NCI-H2227 (cell line): Measurements from ENCODE around the gene PINLYP.
"Not testable (repeated sequence)": the region's sequence is repeated elsewhere in the genome, so short reads cannot be mapped to it uniquely, and the experiment has no call there.

Experiments
- DNase-seq: peaks from one replicate; lab custom pipeline; 2025; ENCODE audit not compliant: unreplicated experiment; lab: John Stamatoyannopoulos, UW

Gene PINLYP

DNA sequence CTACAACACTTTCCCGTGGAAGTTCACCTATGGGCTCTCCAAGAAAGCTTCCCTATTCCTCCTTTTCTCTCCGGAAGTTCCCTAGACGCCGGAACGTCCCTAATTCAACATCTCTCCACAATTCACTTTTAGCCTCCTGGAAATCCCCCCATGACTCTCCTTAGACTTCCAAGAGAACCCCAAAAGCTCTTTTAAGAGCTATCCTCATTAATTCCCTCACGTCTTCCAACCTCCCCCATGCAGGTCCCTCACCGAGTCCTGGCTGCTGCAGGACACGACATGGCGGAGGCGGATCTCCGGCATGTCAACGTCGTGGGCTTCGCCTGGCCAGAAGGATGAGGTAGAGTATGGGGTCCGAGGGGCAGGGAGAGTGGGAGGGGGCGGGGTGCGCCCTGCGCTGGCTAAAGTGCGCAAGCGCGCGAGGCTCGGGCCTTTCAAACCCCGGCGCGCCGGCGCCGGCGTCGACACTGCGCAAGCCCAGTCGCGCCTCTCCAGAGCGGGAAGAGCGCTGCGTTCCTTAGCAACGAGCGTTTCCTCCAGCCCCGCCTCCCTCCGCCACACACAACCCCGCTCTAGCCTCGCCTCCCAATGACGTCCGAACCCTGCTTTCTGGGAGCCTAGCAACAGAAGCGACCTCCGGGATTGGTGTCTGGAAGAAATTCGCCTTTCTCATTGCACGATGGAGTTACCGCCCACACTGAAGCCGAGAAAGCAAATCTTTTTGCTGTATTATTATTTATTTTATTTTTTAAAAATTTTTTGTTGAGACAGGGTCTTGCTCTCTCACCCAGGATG is at the start of gene PINLYP, which contains the start of gene XRCC1:
Gene PINLYP (plus strand): TSS at position 646 of the 795 bp plus-strand sequence. CDS start 1,391 bp downstream, outside the sequence.
Gene XRCC1 (minus strand): TSS at position 372 of the 795 bp plus-strand sequence. CDS start 69 bp downstream, at position 303.
- peak; percentile 97 for DNase-seq

DNA sequence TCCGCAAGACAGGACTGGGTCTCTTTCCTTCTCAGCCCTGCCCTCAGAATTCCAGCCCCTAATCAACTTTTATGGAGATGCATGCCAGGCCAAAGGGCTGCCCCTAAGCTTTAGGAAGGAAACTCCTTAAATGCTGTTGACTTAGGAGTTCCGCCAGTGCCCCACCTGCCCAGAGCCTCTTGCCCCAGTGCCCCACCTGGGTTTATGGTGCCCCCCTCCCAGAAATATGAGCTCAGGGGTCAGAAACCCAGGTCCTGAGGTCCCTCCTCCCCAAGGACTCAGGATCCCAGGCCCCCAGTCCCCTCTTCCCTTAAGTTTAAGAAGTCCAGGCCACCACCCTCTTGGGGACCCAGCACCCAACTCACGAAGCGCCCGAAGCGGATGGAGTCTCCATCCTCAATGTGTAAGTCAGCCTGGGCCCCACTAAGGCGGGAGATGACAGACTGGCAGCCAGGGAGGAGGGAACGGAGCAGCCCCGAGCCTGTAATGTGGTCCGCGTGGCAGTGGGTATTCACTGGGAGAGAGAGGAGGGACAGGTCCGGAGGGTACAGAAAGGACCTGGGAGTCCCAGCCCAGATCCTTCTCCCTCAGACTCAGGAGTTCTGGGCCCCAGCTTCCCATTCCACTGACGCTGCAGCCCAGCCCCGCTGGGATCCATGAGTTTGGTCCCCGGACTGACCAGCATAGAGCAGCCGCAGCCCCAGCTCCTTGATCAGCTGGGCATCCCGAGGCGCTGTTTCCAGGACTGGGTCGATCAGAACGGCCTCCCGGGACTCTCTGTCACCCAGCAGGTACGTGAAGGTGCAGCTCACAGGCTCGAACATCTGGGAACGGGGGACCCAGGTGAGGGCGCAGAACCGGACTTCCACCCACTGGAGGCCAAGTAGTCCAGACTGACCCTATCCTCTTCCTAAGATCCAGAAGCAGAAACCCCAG is 49.5 kb upstream of the PINLYP start:
- no peak for DNase-seq

DNA sequence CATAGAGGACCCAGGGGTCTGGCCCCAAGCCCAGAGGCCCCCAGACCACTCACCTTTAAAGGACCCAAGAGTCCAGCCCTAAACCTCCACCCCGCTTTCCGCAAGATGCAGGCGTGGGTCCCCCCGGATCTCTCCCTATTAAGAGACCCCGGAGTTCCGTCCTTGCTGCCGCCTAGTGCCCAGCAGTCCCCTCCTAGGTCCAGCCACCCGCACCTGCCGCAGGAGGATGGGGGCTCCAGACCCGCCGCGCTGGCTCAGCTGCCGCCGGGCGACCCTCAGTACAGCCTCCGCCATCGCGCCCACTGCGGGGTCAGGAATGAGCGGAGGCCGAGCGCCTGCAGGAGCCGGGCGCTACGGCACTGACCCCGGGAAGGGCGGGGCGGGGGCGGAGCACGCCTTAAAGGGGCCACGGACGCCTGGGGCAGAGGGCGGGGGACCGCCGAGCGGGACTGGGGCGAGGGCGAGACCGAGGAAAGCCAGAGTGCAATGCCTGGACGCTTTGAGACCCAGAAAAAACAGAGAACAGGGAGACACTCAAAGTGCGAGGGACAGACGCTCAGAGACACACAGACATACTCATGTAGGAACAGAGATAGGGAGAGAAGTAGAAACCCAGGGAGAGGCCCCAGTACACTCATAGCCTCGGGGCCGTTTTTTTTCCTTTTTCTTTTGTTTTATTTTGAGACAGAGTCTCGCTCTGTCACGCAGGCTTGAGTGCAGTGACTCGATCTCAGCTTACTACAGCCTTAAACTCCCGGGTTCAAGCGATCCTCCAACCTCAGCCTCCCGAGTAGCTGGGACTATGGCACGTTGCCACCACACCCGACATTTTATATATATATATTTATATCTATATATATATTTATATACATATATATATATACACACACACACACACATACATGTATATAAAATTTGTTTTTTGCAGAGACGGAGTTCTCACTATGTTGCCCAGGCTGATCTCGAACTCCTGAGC is 48.4 kb upstream of the PINLYP start, which contains the start of gene ETHE1:
Gene ETHE1 (minus strand): TSS at position 318 of the 976 bp plus-strand sequence. CDS start 24 bp downstream, at position 294.
- peak; percentile 41 for DNase-seq

DNA sequence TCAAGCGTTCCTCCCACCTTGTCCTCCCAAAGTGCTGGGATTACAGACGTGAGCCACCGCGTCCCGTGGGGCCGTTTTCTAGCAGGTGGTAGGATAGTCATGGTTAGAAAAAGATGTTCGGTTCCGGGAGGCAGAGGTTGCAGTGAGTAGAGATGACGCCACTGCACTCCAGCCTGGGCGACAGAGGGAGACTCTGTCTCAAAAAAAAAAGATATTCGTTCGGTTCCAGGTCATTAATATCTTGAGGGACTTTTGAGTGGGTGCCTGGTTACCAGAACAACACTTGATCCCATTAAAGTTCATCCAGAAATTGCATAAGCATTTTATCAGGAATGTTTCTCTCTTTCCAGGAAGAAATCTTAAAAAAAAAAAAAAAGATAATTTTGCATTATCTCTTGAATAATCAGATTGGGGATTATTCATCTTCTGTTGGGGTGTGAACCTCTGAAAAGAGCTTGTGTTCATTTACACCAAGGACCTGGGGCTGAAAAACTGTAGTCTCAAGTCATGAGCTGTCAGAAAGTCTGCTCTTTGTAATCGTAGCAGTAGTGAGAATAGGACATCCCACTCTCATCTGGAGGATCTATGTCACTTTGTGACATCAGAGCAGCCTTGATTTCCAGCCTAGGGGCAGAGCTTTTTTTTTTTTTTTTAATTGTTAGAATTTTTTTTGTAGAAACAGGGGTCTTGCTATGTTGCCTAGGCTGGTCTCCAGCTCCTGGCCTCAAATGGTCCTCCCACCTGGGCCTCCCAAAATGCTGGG is 47.6 kb upstream of the PINLYP start:
- no peak for DNase-seq

DNA sequence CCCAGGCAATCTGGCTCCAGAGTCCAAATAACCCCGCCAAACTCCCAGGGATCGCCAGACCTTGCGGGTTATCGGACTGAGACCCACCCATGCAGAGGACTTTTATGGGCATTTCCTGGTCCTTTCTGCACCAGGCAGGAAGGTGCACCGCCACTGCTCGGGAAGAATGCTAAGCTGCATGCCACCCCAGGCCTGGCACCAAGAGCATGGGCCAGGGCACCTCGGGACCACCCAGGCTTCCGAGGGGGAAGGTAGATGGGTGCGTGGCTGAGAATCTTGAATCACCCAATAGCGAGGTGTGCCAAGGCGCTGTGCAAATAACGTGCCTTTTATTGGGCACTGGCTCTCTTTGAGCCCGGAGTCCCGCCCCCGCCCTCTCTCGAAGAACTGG is 43.0 kb upstream of the PINLYP start:
- peak; percentile 84 for DNase-seq

DNA sequence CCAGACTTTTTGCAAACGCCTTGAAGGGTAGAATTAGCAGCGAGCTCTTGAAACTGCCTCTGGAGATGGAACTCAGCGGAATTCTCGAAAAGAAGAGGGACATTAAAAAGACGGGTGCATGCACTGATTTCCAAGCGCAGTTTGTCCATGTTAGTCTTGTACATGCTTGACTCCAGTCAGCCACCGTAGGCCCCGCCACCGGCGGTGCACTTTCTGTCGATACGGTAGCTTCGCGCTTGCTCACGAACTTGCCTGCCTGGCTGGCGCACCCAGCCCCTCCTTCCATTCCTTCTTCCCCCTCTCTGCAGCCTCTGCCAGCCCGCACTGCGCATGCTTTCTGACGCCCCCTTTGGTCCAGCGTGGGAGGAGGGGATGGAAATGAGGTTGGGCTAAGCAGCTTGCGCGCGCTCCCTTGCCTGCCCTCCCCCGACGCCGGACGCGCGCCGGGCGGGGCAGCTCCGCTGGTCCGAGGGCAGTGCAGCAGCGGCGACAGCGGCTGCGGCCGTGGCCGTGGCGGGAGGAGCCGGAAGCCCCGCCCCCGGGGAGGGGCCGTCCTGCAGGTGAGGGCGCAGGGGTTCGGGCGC is 42.5 kb upstream of the PINLYP start, which contains the start of gene ZNF575:
Gene ZNF575 (plus strand): TSS at position 227 of the 584 bp plus-strand sequence. CDS start 1,235 bp downstream, outside the sequence.
- peak; percentile 96 for DNase-seq

DNA sequence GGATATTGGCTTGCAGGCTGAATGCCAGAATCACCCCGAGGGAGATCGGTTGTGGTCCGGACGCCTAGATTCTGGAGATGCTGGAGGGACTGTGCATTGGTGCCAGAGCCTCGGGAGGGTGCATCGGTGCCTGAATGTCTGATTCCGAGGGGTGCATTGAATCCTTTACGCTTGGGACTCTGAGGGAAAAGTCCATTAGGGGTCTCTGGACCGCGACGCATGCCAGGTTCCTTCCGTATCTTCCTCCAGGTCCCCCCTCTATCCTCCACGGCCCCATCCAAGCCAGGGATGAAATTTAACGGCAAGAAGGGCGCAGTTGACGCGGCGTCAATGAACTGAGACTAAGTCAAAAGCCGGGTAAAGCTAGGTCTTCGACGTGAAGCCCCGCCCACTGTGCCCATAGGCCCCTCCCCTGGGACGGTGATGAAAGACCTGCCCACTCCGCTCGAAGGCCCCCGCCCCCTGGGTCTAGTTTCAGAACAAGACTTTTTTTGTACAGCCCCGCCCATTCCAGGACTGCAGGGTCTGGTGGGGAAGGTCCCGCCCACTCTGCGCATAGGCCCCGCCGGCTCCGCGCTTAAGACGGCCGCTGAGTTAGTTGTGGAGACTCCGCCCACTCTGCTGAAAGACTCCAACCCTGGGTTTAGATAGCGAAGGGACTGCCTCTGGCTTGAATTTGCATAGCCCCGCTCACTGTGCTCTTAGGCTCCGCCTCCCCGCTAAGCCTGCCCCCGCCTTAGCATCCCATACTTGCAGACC is 41.9 kb upstream of the PINLYP start:
- DNase-seq, result peak; percentile 98

DNA sequence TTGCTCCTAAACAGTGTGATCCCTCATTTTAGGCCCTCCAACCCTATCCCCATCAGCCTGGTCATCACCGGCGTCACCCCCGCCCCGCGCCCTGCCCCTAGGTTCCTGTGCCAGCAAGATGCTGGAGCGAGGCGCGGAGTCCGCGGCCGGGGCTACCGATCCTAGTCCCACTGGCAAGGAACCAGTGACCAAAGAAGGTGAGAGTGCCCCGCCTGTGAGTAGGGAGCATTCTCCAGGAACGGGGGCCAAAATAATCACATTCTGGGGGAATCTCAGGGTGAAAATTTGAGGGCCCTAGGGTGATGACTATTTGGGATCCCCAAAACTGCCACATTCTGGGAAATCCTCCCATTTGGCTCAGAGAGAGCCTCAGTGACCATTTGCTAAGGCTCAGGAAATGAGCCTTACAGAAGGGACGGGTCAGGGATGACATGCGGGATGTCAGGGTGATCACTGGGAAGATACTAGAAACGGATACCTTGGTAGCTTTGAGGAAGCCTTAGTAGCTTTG is 41.2 kb upstream of the PINLYP start:
- DNase-seq, result no peak

DNA sequence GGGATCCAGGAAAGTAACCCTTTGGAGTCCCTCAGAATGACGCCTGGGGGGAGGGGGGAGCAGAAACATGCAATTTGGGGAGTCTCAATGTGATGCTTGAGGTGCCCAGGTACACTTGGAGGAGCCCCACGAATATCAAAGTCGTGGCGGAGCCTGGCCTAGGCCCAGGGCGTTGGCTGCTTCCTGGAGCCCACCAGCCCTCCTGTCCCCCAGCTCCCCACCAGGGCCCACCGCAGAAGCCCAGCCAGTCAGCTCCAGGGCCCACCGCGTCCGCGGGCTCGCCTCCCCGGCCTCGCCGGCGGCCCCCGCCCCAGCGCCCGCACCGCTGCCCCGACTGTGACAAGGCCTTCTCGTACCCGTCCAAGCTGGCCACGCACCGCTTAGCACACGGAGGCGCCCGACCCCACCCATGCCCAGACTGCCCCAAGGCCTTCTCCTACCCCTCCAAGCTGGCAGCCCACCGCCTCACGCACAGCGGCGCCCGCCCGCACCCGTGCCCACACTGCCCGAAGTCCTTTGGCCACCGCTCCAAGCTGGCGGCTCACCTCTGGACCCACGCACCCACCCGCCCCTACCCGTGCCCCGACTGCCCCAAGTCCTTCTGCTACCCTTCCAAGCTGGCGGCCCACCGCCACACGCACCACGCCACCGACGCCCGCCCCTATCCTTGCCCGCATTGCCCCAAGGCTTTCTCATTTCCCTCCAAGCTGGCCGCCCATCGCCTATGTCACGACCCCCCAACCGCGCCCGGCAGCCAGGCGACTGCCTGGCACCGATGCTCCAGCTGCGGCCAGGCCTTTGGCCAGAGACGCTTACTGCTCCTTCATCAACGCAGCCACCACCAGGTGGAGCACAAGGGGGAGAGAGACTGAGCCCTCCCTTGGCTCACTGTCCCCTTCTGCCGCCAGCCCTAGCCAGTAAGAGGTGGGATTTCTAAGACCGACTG is 40.5 kb upstream of the PINLYP start:
- peak; percentile 20 for DNase-seq

DNA sequence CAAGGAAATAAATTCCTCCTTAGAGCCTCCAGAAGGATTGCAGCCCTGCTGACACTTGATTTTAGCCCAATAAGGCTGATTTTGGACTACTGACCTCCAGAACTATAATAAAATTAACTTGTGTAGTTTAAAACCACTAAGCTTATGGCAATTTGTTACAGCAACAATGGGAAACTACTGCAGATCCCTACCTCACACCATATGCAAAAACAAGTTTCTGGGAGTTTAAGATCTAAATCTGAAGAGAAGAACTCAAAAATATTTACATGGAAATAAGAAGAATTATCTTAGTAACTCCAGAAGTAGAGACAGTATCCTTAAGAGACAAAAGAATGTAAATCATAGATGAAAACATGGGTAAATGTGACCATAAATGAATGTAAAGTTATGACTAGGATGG is 36.7 kb upstream of the PINLYP start:
- DNase-seq, result no peak

DNA sequence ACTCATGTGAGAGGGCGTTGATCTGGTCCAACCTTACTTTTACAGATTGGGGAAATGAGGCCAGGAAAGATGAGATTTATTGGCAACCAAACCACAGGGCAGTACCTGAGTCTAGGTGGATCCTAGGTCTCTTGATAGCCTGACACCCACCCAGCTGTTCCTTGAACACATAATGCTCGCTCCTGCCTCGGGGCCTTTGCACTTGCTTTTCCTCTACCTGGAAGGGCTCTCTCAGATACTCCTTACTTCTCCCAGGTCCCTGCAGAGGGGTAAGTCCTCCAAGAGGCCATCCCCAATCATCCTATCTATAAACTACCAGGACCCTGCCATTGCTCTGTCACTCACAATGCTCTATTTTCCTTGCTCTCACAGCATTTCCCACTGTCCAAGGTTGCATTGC is 35.2 kb upstream of the PINLYP start:
- no peak for DNase-seq

DNA sequence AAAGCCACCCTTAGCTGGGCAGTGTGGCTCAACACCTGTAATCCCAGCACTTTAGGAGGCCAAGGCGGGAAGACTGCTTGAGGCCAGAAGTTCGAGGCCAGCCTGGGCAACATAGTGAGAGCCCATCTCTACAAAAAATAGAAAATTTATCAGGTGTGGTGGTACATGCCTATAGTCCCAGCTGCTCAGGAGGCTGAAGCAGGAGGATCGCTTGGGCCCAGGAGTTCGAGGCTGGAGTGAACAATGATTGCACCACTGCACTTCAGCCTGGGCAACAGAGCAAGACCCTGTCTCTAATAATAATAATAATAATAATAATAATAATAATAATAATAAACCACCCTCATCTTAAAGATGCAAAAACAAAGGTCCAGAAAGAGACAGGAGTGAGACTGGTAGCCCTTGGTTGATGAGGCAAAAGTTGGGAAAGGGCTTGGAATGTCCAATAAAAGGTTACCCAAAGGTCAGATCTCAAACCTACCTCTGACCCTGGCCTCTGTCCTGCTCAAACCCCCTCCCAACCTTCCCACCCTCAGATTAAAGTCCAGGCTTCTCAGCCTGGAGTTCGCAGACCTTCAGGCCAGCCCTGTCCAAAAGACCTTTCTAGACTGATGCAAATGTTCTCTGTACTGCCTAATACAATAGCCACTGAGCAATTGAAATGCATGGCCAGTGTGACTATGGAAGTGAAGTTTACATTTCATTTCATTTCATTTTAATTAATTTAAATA is 33.5 kb upstream of the PINLYP start:
- DNase-seq, result no peak

DNA sequence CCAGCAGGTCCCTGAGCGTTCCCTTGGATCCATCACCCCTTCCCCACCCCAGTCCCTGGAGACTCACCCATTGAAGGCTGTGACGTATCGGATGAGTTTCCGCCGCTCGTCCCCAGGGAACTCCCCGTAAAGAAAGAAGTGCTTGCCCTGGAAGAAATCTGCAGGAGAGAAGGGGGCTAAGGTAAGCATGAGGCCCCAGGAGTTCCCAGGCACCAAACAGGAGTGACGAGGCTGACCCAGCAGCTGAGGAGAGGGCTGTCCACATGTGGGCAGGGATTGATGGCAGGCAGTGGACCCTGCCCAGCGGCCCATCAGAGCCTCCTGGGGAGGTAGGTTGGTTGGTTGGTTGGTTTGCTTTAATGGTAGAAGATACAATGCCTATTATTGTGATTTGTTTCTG is 31.5 kb upstream of the PINLYP start:
- DNase-seq, result no peak

DNA sequence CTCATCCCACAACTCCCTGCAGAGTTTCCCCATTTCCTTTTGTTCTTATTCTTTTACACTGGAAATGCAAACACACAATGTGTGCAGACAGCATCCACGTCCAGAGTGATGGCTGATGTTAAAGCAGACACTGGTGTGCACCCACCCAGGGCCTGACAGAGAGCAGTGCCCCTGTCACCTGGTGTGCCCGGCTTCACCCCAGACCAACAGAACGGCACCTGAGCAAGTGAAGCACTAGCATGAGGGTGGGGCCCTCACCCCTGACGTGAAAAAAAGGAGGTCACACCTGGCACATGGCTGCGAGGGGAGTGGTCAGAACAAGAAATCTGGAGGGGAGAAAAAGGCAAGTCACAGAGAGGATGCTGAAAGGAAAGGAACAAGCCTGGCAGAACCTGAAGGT is 30.3 kb upstream of the PINLYP start:
- no peak for DNase-seq

DNA sequence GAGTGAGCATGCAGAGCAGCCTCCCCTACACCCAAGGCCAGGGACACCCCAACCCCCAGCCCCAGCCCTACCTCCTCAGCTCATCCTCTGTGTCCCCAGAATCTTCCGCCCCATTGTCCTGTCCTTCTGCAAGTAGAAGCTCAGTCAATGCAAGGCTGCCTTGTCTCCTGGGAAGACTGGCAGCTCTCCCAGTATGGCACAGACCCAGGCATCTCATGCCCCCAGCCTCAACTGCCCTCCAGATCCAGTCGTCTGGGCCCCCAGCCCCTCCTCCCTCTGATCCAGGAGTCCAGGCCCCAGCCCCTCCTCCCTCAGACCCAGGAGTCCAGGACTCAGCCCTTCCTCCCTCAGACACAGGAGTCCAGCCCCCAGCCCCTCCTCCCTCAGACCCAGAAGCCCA is 29.6 kb upstream of the PINLYP start:
- no peak for DNase-seq

DNA sequence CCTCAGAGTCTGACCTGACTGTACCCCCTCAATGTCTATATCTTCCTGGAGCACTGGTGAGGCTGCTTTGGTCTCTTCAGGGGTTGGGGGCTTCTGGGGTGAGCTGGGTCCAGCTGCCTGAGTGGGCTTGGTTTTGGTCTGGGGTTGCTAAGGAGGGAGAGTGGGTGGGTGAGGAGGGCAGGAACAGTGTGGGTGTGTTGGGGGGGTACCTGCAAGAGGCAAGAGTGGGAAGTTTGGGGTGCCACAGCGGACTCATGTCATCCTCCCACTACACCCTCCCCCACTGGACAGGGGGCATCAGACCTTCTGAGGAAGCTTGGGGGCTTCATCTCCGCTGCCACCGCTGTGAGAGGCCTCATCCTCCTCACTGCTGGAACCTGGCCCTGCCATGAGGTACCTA is 29.0 kb upstream of the PINLYP start:
- no peak for DNase-seq

DNA sequence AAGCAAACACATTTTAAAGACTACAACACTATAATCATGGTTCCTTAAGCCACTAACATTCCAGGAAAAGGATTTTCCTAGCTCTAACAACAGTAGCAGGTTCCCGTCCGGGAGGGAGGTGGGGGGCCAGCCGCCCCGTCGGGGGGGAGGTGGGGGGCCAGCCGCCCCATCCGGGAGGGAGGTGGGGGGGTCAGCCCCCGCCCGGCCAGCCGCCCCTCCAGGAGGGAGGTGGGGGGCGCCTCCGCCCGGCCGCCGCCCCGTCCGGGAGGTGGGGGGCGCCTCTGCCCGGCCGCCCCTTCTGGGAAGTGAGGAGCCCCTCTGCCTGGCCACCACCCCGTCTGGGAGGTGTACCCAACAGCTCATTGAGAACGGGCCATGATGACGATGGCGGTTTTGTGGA is 27.7 kb upstream of the PINLYP start:
- not testable (repeated sequence) for DNase-seq
